ENCODE results near the gene NRXN3.

DNA sequence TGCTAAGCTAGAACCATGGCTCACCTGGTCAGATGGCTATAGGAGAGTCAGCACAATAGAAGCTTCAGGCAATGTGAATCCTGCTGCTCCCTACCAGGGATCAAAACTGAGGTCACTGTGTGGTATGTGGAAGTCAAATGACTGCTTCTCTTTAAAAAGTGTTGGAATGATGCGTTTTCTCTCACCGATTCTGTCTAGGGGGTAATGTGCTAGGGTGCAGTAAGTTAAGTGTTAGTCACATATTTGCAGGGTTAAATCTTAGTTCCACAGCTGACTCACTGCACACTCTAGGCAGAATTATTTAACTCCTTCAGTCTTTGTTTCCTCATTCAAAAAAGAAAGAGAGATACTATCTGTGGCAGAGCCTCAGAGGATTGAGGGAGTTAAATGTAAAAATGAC is 1344.5 kb downstream of the NRXN3 start:
- TF ChIP-seq, protein P1, sequence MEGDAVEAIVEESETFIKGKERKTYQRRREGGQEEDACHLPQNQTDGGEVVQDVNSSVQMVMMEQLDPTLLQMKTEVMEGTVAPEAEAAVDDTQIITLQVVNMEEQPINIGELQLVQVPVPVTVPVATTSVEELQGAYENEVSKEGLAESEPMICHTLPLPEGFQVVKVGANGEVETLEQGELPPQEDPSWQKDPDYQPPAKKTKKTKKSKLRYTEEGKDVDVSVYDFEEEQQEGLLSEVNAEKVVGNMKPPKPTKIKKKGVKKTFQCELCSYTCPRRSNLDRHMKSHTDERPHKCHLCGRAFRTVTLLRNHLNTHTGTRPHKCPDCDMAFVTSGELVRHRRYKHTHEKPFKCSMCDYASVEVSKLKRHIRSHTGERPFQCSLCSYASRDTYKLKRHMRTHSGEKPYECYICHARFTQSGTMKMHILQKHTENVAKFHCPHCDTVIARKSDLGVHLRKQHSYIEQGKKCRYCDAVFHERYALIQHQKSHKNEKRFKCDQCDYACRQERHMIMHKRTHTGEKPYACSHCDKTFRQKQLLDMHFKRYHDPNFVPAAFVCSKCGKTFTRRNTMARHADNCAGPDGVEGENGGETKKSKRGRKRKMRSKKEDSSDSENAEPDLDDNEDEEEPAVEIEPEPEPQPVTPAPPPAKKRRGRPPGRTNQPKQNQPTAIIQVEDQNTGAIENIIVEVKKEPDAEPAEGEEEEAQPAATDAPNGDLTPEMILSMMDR (conservative IDR thresholded peaks at IDR 0.05 in 1 of 2, IDR thresholded peaks at IDR 0.05 in 1 of 2; ENCODE audit: extremely low read depth in 1 of 2, insufficient read depth in 1 of 2, low read depth in 1 of 2, low read length in 2 of 2), result no peak
- no peak for TF ChIP-seq EZH2 (IDR thresholded peaks at IDR 0.05; ENCODE audit: borderline replicate concordance, low read length)

All from mammary epithelial cell (primary cell).